ENCODE results near the gene MRPL11.

DNA sequence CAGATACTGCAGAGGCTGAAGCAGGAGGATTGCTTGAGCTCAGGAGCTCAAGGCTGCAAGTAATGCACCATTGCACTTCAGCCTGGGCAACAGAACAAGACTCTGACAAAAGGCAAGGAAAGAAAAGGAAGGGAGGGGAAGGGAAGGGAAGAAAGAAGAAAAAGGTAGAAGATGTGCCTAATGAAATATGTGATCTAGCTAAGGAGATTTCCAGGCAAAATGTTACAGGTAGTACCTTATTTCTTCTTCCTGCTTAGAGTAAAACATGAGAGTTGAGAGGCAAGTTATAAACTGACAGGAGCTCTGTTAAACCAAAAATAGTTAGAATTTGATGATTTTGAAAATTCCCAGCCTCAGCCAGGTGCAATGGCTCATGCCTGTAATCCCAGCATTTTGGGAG is 23.4 kb upstream of the MRPL11 start:
- TF ChIP-seq CTCF (IDR thresholded peaks at IDR 0.05; ENCODE audit: insufficient read depth, low read length, poor library complexity, severe bottlenecking) (no peak), EZH2phosphoT487 (conservative IDR thresholded peaks at IDR 0.05; ENCODE audit: low read length) (no peak)

Measured in SU-DHL-6 (cell line).